Measurements from ENCODE around the gene SLC22A23.

The SLC22A23 gene

DNA sequence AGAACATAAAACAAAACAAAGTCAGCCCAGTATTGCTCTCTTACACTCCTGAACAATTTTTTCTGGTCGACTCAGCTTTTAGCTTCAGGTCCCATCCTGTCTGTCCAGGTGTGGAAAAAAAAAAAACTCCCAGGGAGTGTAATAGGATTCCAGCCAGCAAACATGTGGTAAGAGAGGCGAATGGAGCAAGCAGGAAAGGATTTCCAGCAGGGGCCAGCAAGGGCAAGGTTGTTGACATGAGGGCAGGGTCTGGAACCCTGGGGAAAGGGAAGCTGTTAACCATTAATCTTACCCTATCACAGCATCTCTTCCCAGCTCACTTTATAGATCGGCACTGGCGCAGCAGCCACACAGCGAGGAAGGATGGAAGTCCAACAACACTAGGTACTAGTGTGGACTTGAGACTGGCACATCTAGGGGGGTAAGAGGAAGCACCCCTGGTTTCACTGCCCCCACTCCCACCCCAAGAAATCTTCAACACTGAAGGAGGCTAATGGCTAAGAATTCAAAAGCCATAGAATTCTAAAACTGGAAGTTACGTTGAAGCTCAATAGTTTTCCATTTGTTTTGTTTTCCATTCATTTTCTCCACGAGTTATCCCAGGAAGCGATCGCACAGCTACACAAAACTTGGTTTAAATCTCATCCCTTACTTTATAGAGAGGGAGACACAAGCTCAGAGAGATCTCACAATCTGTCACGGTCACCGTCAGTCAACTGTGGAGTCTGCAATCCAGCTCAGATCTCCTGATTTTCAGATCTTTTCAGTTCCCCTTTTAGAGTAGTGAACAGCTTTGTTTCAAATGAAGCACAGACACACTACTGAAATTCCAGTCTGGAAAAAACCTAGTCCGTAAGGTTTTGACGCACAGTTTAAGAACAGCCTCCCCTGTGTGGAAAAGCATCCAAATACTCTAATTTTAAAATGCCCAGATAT lies 53.3 kb downstream of the SLC22A23 start:
- H3K27ac ChIP-seq (ENCODE audit: low read length) = no peak overlapping the region

DNA sequence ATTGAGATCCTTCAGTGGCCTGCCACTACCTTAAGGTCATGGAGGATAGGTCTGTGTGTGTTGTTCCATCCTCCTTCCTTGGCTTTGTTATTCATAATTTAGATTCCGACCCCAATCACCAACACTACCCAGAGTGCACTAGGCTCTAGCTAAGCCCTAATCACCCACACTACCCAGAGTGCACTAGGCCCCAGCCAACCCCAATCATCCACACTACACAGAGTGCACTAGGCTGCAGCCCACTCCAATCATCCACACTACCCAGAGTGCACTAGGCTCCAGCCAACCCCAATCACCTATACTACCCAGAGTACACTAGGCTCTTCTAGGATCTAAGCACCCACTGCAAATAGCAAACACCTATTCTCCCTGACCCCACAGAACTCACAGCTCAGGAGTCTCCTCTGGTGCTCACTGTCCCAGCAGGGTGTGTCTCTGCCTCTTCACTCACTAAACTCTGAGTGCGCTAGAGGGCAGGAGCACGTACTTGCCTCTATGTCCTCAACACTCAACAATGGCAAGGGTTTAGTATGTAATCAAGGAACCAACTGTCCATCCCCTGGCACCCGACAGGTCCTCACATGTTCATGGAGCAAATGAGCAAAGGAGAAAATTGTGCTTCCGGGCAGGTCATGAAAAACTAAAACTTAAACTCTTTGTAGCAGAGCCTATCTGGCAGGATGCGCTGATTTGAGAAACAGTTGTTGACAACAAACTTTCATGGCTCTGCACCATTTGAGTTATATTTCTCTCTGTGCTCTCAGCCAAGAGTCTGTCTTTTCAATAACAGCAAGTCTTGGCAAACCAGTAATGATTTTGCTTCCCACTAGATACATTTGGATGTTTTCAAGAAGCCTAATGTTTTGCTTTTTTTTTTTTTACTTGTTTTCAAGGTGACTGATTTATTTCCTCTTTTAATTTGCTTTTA lies 54.3 kb downstream of the SLC22A23 start:
- H3K27me3 ChIP-seq (ENCODE audit: insufficient read depth, low read length, poor library complexity) = peaks cover 6% of the 10 kb centered on the region
- DNase-seq (no peak), ATAC-seq (ENCODE audit: insufficient read depth, low read depth) (no peak)
- no peak overlapping the region for H3K9ac ChIP-seq (ENCODE audit: low read depth, low read length)
- no peak overlapping the region for H3K27ac ChIP-seq (ENCODE audit: low read length)
- H3K4me1 ChIP-seq (ENCODE audit: insufficient read depth, low read length) = no peaks in the 10 kb centered on the region
- no peak overlapping the region for H2AFZ ChIP-seq (ENCODE audit: low read depth, low read length)
- no peak overlapping the region for H3K4me2 ChIP-seq (ENCODE audit: insufficient read depth, low read length)
- no peaks in the 10 kb centered on the region for H3K79me2 ChIP-seq (ENCODE audit: insufficient read depth, low read length)
- TF ChIP-seq, protein P1, sequence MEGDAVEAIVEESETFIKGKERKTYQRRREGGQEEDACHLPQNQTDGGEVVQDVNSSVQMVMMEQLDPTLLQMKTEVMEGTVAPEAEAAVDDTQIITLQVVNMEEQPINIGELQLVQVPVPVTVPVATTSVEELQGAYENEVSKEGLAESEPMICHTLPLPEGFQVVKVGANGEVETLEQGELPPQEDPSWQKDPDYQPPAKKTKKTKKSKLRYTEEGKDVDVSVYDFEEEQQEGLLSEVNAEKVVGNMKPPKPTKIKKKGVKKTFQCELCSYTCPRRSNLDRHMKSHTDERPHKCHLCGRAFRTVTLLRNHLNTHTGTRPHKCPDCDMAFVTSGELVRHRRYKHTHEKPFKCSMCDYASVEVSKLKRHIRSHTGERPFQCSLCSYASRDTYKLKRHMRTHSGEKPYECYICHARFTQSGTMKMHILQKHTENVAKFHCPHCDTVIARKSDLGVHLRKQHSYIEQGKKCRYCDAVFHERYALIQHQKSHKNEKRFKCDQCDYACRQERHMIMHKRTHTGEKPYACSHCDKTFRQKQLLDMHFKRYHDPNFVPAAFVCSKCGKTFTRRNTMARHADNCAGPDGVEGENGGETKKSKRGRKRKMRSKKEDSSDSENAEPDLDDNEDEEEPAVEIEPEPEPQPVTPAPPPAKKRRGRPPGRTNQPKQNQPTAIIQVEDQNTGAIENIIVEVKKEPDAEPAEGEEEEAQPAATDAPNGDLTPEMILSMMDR (IDR thresholded peaks at IDR 0.05; ENCODE audit: borderline replicate concordance, extremely low read depth, low read length, poor library complexity, severe bottlenecking) = no peak
- H3K36me3 ChIP-seq (ENCODE audit: insufficient read depth, low read length) = no peaks in the 10 kb centered on the region
- no peak overlapping the region for H3K4me3 ChIP-seq (ENCODE audit: low read depth in 1 of 2, low read length in 2 of 2)
- no peaks in the 10 kb centered on the region for H3K9me3 ChIP-seq (ENCODE audit: insufficient read depth, low read length, severe bottlenecking)
- no peaks in the 10 kb centered on the region for H4K20me1 ChIP-seq (ENCODE audit: insufficient read depth, low read length)

More for the DNA sequence above, 53.3 kb downstream of the SLC22A23 start:
- no peak overlapping the region for H3K4me2 ChIP-seq (ENCODE audit: insufficient read depth, low read length)
- no peaks in the 10 kb centered on the region for H3K36me3 ChIP-seq (ENCODE audit: insufficient read depth, low read length)
- no peak overlapping the region for H3K9ac ChIP-seq (ENCODE audit: low read depth, low read length)
- no peaks in the 10 kb centered on the region for H3K9me3 ChIP-seq (ENCODE audit: insufficient read depth, low read length, severe bottlenecking)
- H3K27me3 ChIP-seq (ENCODE audit: insufficient read depth, low read length, poor library complexity) = peaks cover 6% of the 10 kb centered on the region
- H3K4me1 ChIP-seq (ENCODE audit: insufficient read depth, low read length) = no peaks in the 10 kb centered on the region
- ATAC-seq (ENCODE audit: insufficient read depth, low read depth) (no peak), DNase-seq (no peak)
- no peaks in the 10 kb centered on the region for H3K79me2 ChIP-seq (ENCODE audit: insufficient read depth, low read length)
- H2AFZ ChIP-seq (ENCODE audit: low read depth, low read length) = no peak overlapping the region
- no peaks in the 10 kb centered on the region for H4K20me1 ChIP-seq (ENCODE audit: insufficient read depth, low read length)
- no peak overlapping the region for H3K4me3 ChIP-seq (ENCODE audit: low read depth in 1 of 2, low read length in 2 of 2)
- TF ChIP-seq, protein P1 (IDR thresholded peaks at IDR 0.05; ENCODE audit: borderline replicate concordance, extremely low read depth, low read length, poor library complexity, severe bottlenecking) = no peak
- no peak for TF ChIP-seq EZH2 (IDR thresholded peaks at IDR 0.05; ENCODE audit: borderline replicate concordance, low read depth, low read length, severe bottlenecking)

DNA sequence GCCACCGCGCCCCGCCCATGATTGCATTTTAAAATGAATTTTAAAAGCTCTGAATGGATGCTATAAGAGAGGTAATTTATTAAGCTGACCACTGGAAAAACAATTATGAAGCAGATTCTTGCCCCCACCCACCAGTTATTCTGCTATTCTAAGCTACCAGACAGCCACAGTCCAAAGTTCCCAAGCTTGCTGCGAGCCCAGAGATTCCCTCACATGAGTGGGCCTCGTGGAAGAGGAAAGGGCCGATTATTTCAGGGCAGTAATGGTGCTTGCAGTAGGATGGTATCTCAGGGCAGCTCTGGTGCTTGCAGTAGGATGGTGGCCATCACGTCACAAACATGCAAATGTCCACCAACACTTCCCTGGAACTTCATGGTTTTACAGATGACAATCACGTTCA lies 56.7 kb downstream of the SLC22A23 start:
- H3K9me3 ChIP-seq (ENCODE audit: insufficient read depth, low read length, severe bottlenecking) = no peaks in the 10 kb centered on the region
- no peak overlapping the region for H2AFZ ChIP-seq (ENCODE audit: low read depth, low read length)
- H4K20me1 ChIP-seq (ENCODE audit: insufficient read depth, low read length) = no peaks in the 10 kb centered on the region
- TF ChIP-seq EZH2 (IDR thresholded peaks at IDR 0.05; ENCODE audit: borderline replicate concordance, low read depth, low read length, severe bottlenecking) = no peak
- TF ChIP-seq, protein P1 (IDR thresholded peaks at IDR 0.05; ENCODE audit: borderline replicate concordance, extremely low read depth, low read length, poor library complexity, severe bottlenecking) = no peak
- H3K27me3 ChIP-seq (ENCODE audit: insufficient read depth, low read length, poor library complexity) = no peaks in the 10 kb centered on the region
- no peak overlapping the region for H3K4me2 ChIP-seq (ENCODE audit: insufficient read depth, low read length)
- H3K4me1 ChIP-seq (ENCODE audit: insufficient read depth, low read length) = no peaks in the 10 kb centered on the region
- H3K9ac ChIP-seq (ENCODE audit: low read depth, low read length) = no peak overlapping the region
- H3K36me3 ChIP-seq (ENCODE audit: insufficient read depth, low read length) = no peaks in the 10 kb centered on the region
- no peak overlapping the region for H3K4me3 ChIP-seq (ENCODE audit: low read depth in 1 of 2, low read length in 2 of 2)
- DNase-seq (no peak), ATAC-seq (ENCODE audit: insufficient read depth, low read depth) (no peak)
- H3K79me2 ChIP-seq (ENCODE audit: insufficient read depth, low read length) = no peaks in the 10 kb centered on the region
- no peak overlapping the region for H3K27ac ChIP-seq (ENCODE audit: low read length)

Data from DND-41 (cell line).